PFSK-1 (cell line): ENCODE data around the gene MALAT1.

Source experiments
- POLR2AphosphoS5 ChIP-seq: IDR thresholded peaks from 2 replicates; pipeline ENCODE4 v1.6.1; 2012; ENCODE audit warnings: low read depth, mild to moderate bottlenecking, control low read depth, low read length, moderate library complexity
- SIN3A ChIP-seq: IDR thresholded peaks from 2 replicates; pipeline ENCODE4 v1.6.1; 2012; ENCODE audit warnings: mild to moderate bottlenecking, low read length, moderate library complexity, borderline replicate concordance; ENCODE audit not compliant: insufficient read depth

DNA sequence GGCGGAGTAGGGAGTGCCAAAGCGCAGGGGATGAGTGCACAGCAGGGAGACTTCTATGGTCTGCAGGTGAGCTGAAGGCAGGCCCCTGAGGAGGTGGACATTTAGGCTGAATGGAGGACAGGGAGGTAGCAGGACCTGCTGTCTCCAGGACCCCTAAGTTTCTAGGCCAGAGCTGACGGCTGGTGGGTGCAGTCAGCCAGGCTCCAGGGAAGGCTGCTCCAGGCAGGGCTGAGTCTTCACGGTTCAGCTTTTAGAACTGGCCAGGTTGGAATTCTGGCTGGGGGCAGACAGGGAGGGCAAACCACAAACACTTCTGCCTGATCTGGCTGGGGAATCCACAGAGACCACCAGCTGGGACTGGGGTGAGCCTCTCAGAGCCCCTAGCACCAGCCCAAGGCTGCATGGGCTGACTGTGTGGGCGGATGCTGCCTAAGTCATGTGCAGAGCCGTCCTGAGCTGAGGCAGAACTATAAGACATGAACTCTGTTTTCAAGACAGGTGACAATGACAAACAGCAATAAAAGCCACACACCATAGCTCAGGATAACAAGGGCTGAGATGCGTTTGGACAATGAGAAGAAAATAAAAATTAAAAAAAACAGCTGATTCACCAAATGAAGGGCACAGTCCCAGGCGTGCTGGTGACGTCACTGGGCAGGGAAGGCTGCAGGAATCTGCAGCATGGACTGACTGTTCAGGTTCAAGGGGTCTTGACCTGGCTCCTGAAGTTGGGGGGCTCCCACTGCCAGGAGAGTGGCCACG lies 10.4 kb upstream of the MALAT1 start:
- TF ChIP-seq POLR2AphosphoS5, result no peak
- TF ChIP-seq SIN3A, result no peak
